Hepatic stellate cell (primary cell): ENCODE data around the gene TESMIN.

Experiments
- DNase-seq: peaks from one replicate; pipeline ENCODE4 v3.0.0; 2011; ENCODE audit warnings: low spot score

TESMIN gene

GRCh38 chr11:68751331-68751856 is at the start of gene TESMIN:
Gene TESMIN (minus strand): TSS chr11:68751520. CDS start chr11:68750660, 860 bp downstream.
- DNase-seq, result peak; percentile 89

- DNase-seq, result no peak
Measured at GRCh38 chr11:68798221-68798813, 47.0 kb upstream of the TESMIN start.

GRCh38 chr11:68796801-68797200 is 45.5 kb upstream of the TESMIN start:
- DNase-seq, result no peak

- no peak for DNase-seq
Measured at GRCh38 chr11:68792400-68792966, 41.2 kb upstream of the TESMIN start.

GRCh38 chr11:68784653-68785052 is 33.3 kb upstream of the TESMIN start:
- no peak for DNase-seq

GRCh38 chr11:68783216-68783821 is 32.0 kb upstream of the TESMIN start:
- no peak for DNase-seq

GRCh38 chr11:68782711-68783110 is 31.4 kb upstream of the TESMIN start:
- no peak for DNase-seq

- DNase-seq, result no peak
Measured at GRCh38 chr11:68780829-68781228, 29.5 kb upstream of the TESMIN start.

- no peak for DNase-seq
Measured at GRCh38 chr11:68778205-68778604, 26.9 kb upstream of the TESMIN start.

- DNase-seq, result no peak
Measured at GRCh38 chr11:68776442-68777235, 25.3 kb upstream of the TESMIN start.

GRCh38 chr11:68775951-68776388 is 24.6 kb upstream of the TESMIN start:
- DNase-seq, result no peak

GRCh38 chr11:68774194-68774585 is 22.9 kb upstream of the TESMIN start:
- no peak for DNase-seq

GRCh38 chr11:68773521-68774193 is 22.3 kb upstream of the TESMIN start:
- DNase-seq, result peak; percentile 83

- DNase-seq, result no peak
Measured at GRCh38 chr11:68772936-68773335, 21.6 kb upstream of the TESMIN start.

GRCh38 chr11:68770781-68771180 is 19.5 kb upstream of the TESMIN start:
- DNase-seq, result no peak

GRCh38 chr11:68767672-68768071 is 16.4 kb upstream of the TESMIN start:
- DNase-seq, result no peak

GRCh38 chr11:68766786-68767185 is 15.5 kb upstream of the TESMIN start:
- no peak for DNase-seq

- no peak for DNase-seq
Measured at GRCh38 chr11:68764746-68765145, 13.4 kb upstream of the TESMIN start.

- DNase-seq, result no peak
Measured at GRCh38 chr11:68763926-68764657, 12.8 kb upstream of the TESMIN start.

- DNase-seq, result no peak
Measured at GRCh38 chr11:68763181-68763721, 11.9 kb upstream of the TESMIN start.

- no peak for DNase-seq
Measured at GRCh38 chr11:68762481-68762880, 11.2 kb upstream of the TESMIN start.
